Effector memory CD4-positive, alpha-beta T cell (primary cell): ENCODE data around the gene TEKT5.

Source experiments
- DNase-seq, 3 donors: peaks; one replicate each; pipeline ENCODE4 v3.0.0-alpha.2; 2020
- H3K27ac ChIP-seq: 2 replicates; pipeline ENCODE4 v1.7.0; 2013; ENCODE audit warnings: mild to moderate bottlenecking, low read length, moderate library complexity; ENCODE audit not compliant: insufficient read depth, poor library complexity, severe bottlenecking
- H3K27me3 ChIP-seq: replicated peaks from 2 replicates; pipeline ENCODE4 v1.7.0; 2013; ENCODE audit warnings: mild to moderate bottlenecking, low read length; ENCODE audit not compliant: insufficient read depth, control insufficient read depth, poor library complexity, severe bottlenecking
- H3K36me3 ChIP-seq: 2 replicates; pipeline ENCODE4 v1.7.0; 2013; ENCODE audit warnings: mild to moderate bottlenecking, low read length, moderate library complexity; ENCODE audit not compliant: control insufficient read depth, insufficient read depth
- H3K4me1 ChIP-seq: 2 replicates; pipeline ENCODE4 v1.7.0; 2013; ENCODE audit warnings: low read length, mild to moderate bottlenecking; ENCODE audit not compliant: control insufficient read depth, insufficient read depth, poor library complexity, severe bottlenecking
- H3K4me3 ChIP-seq: 2 replicates; pipeline ENCODE4 v1.7.0; 2013; ENCODE audit warnings: low read length, low read depth, mild to moderate bottlenecking; ENCODE audit not compliant: insufficient read depth, poor library complexity, severe bottlenecking
- H3K9me3 ChIP-seq: 2 replicates; pipeline ENCODE4 v1.7.0; 2013; ENCODE audit warnings: mild to moderate bottlenecking, low read length, moderate library complexity; ENCODE audit not compliant: control insufficient read depth

TEKT5 gene

DNA sequence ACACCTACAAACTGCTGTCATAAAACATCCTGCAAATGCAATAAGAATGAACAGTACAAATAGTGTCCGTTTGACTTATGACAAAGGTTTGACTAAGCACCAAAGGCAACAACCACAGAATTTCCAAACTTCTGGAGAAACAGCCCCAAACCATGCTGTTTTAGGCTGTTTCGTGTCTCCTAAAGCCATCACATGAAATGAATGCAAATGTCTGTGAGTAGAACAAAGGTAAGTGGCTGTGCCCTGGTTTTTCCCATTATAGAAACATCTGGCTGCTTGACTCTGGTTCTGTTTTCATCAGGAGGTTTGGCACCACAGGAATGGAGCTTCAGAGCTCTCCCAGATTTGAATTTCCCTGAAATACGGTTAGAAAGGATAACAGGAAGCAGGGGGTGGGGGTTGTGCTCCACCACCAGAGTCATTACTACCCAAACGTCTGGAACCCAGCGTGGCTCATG lies 109.7 kb downstream of the TEKT5 start:
- Histone ChIP-seq H3K27ac (no peak overlapping the region), H3K36me3 (no peaks in the 10 kb centered on the region), H3K27me3 (no peaks in the 10 kb centered on the region), H3K4me3 (no peak overlapping the region), H3K9me3 (no peaks in the 10 kb centered on the region), H3K4me1 (no peaks in the 10 kb centered on the region)
- DNase-seq: no peak

DNA sequence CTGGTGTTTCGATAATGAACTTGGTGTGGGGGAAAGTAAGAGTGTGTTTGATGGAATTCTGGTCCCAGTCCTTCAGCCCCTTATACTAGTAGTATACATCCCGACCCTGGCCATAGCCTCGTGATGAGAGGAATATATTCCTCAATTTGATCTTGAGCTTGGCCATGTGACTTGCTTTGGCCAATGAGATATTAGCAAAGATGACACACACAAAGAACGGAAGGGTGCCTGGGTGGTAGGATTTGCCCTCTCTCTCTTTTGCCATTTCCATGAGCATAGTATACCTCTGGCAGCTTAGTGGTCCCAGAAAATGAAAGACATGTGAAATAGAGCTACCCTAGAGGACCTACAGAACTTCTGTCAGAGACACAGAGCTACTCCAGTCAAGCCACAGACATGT lies 111.5 kb downstream of the TEKT5 start:
- Histone ChIP-seq H3K4me3 (no peak overlapping the region), H3K27ac (no peak overlapping the region), H3K36me3 (no peaks in the 10 kb centered on the region), H3K4me1 (no peaks in the 10 kb centered on the region), H3K27me3 (peaks cover 15% of the 10 kb centered on the region), H3K9me3 (no peaks in the 10 kb centered on the region)
- no peak for DNase-seq

DNA sequence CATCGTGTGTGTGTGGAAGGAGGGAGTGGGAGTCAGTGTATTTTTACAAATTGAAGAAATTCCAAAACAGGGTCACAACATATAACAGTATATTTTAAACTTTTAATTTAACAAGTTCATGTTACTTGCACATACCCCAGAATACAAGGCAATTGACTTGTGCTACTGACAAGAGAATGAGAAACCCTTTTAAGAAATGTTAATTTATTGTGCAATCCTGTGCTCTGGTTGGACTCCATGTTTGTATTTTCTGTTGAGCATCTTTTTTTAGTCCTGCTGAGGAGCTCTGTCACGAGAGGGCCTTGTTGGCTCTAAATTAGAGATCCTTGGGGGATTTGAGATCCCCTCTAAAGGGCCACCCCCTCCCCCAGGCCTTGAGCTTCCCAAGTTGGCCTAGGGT lies 113.2 kb downstream of the TEKT5 start:
- Histone ChIP-seq H3K27me3 (peaks cover 15% of the 10 kb centered on the region), H3K4me1 (no peaks in the 10 kb centered on the region), H3K9me3 (no peaks in the 10 kb centered on the region), H3K36me3 (no peaks in the 10 kb centered on the region), H3K4me3 (no peak overlapping the region), H3K27ac (no peak overlapping the region)
- DNase-seq: no peak

DNA sequence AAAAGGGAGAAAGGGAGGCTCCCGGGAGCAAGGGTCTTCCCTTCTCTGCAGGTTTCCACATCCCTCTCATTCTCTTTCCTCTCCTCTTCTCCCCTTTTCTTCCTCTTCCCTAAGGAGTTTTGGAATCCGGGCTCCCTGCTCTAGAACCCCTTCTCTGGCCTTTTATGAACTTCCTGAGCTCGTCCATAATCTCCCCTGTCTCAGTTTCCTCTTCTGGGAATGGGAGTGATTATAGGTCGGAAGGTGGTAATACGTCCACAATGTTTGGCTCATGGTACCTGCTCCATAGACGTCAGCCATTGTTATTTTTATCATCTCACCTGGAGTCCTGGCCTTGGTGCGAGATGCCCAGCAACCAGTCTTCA lies 113.9 kb downstream of the TEKT5 start:
- Histone ChIP-seq H3K27me3 (peaks cover 15% of the 10 kb centered on the region), H3K4me3 (no peak overlapping the region), H3K9me3 (no peaks in the 10 kb centered on the region), H3K36me3 (no peaks in the 10 kb centered on the region), H3K4me1 (no peaks in the 10 kb centered on the region), H3K27ac (no peak overlapping the region)
- no peak for DNase-seq

DNA sequence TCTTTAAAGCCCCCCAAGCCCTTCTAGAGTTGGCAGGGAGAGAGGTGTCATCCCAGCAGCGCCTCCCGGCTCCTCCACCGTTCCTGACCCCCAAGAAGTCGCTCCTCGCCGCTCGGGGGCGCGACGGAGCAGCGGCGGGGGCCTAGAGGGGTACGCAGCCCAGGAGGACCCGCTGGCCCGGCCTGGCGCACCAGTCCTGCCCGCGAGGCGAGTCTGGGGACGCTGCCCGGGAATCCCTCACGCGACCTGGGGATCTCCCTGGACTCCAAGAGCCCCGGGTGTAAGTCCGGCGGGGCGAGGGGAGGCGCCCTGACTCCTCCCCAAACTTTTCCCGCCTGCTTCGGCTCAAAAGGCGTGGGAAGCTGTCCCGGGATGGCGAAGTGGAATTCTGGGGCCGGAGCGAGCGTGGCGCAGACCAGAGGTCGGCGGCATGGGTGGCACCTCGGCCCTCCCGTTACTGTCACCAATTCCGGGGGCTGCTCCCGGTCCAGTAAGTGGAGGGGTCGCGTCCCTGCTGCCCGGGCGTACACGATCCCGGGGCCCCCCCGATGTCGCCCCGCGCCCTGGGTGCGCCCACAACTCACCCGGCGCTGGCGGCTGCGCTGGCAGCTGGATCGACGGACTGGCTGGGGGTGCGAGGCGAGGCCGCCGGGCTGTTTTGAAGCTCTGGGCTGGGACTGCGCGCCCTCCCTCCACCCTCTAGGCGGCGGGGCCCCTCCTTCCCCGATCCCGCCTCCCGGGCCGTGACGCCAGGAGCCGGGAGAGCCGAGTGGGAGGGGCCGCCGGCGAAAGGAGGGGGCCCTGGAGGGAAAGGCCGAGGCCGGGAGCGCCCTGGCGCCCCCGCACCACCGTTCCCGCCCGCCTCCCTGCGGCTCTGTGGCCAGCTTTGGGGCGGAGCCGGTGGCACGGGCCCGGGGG lies 114.5 kb downstream of the TEKT5 start, which contains the start of gene EMP2:
Gene EMP2, minus strand, starts transcription at position 634 of the 918 bp plus-strand sequence. CDS start 32,981 bp downstream, outside the sequence.
- Histone ChIP-seq H3K36me3 (no peaks in the 10 kb centered on the region), H3K4me1 (no peaks in the 10 kb centered on the region), H3K9me3 (no peaks in the 10 kb centered on the region), H3K27ac (no peak within 1 kb of the TSS), H3K27me3 (peaks cover 15% of the 10 kb centered on the region), H3K4me3 (no peak within 1 kb of the TSS)
- DNase-seq: no peak

DNA sequence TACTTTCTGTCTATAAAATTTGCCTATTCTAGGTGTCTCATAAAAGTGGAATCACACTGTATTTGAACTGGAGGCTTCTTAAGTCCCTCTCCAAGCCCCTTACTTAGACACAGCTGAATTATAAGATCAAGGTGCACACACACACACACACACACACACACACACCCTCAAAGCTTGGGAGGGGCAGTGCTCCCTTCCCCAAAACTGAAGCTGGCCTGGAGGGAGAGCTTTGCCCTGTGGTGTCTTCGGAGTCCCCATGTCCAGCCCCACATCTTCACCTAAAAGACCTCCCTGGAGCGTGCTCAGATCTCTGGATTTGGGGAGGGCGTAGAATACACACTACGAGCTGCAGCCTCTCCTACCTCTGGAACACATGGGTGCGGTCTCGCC lies 115.2 kb downstream of the TEKT5 start:
- Histone ChIP-seq H3K27me3 (peaks cover 15% of the 10 kb centered on the region), H3K36me3 (no peaks in the 10 kb centered on the region), H3K27ac (no peak overlapping the region), H3K4me3 (no peak overlapping the region), H3K9me3 (no peaks in the 10 kb centered on the region), H3K4me1 (no peaks in the 10 kb centered on the region)
- DNase-seq: no peak

DNA sequence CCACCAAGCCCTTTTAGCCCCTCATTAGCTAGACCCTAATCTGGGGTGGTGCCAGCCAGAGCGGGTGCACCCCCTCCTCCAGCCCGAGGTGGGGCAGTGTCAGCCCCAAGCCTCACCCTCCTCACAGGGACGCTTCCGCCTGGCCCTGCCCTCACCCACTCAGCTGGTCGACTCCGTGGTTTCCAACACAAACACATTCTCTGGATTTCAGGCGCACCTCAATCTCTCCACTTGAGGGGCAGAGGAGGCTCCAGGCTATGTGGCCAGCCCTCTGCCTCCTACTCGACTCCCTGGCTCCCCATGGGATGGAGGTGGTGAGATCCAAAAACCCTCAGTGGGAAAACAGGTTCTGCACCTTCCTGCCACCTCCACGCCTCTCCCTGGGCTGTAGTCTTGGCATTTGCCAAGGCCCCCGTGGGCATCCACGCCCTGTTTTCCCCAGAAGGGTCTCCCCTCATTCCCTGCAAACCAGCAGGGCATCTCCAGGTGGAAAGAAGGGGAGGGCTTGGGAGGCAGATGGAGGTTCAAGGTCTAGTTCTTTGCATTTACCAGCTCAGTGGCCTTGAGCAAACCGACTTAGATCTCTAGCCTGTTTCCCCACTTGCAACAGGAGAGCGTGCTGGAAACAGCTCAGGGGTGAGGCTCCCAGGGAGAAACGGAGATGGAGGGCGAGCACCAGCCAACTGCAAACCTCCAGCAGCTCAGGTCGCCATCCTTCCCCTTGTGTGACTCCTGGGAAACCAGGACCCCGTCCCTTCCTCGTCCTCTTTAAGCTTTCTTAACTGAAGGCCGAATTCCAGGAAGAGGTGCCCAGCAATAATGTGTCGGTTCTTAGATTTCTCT lies 116.0 kb downstream of the TEKT5 start:
- Histone ChIP-seq H3K36me3 (no peaks in the 10 kb centered on the region), H3K27ac (no peak overlapping the region), H3K27me3 (peaks cover 15% of the 10 kb centered on the region), H3K4me1 (no peaks in the 10 kb centered on the region), H3K4me3 (no peak overlapping the region), H3K9me3 (no peaks in the 10 kb centered on the region)
- no peak for DNase-seq
